GM19023 (cell line): ENCODE data around the gene IL1A.

ENCODE experiments used
- ATAC-seq: cut with Tn5 transposase; IDR thresholded peaks from one replicate; pipeline ENCODE4 v1.9.1; 2021; ENCODE audit warnings: mild to moderate bottlenecking, moderate library complexity; ENCODE audit not compliant: unreplicated experiment

IL1A gene

GRCh38 chr2:112793449-112793978, 9.2 kb upstream of the IL1A start:
- ATAC-seq: no peak

GRCh38 chr2:112792419-112792818, 8.1 kb upstream of the IL1A start:
- ATAC-seq: no peak

GRCh38 chr2:112791693-112792230, 7.5 kb upstream of the IL1A start:
- no peak for ATAC-seq

GRCh38 chr2:112791019-112791418, 6.7 kb upstream of the IL1A start:
- no peak for ATAC-seq

- no peak for ATAC-seq
Measured at GRCh38 chr2:112790305-112790704, 6.0 kb upstream of the IL1A start.

- no peak for ATAC-seq
Measured at GRCh38 chr2:112789186-112789585, 4.9 kb upstream of the IL1A start.

GRCh38 chr2:112788653-112789052, 4.4 kb upstream of the IL1A start:
- no peak for ATAC-seq

GRCh38 chr2:112787729-112788393, 3.6 kb upstream of the IL1A start:
- no peak for ATAC-seq

GRCh38 chr2:112787294-112787693, 3.0 kb upstream of the IL1A start:
- no peak for ATAC-seq

GRCh38 chr2:112783187-112783714, 1.0 kb downstream of the IL1A start:
- no peak for ATAC-seq

- ATAC-seq: peak; percentile 90
Measured at GRCh38 chr2:112782234-112782799, 2.0 kb downstream of the IL1A start.

- no peak for ATAC-seq
Measured at GRCh38 chr2:112779598-112779997, 4.7 kb downstream of the IL1A start.

GRCh38 chr2:112777036-112777435, 7.3 kb downstream of the IL1A start:
- no peak for ATAC-seq

GRCh38 chr2:112776113-112776512, 8.2 kb downstream of the IL1A start:
- ATAC-seq: no peak

- ATAC-seq: no peak
Measured at GRCh38 chr2:112774536-112775285, 9.6 kb downstream of the IL1A start.

- no peak for ATAC-seq
Measured at GRCh38 chr2:112773556-112773955, 10.7 kb downstream of the IL1A start.

GRCh38 chr2:112772911-112773475, 11.3 kb downstream of the IL1A start:
- no peak for ATAC-seq

- ATAC-seq: no peak
Measured at GRCh38 chr2:112772322-112772721, 12.0 kb downstream of the IL1A start.

- ATAC-seq: no peak
Measured at GRCh38 chr2:112768432-112768831, 15.9 kb downstream of the IL1A start.

- no peak for ATAC-seq
Measured at GRCh38 chr2:112767693-112768330, 16.5 kb downstream of the IL1A start.

- ATAC-seq: no peak
Measured at GRCh38 chr2:112765251-112765650, 19.0 kb downstream of the IL1A start.
